Left lung (tissue), 10 donors: ENCODE measurements around the gene DHX15. TPM values are rescaled to one million over a fixed set of nuclear protein-coding genes. Genes with fewer than 3 reads are reported as not detected.
A peak's percentile ranks its signal among the peaks of the same experiment; 100 is the strongest.

ENCODE experiments used
- ATAC-seq: fragments of 200-7000 bp; cut with Tn5 transposase; one replicate; pipeline ENCODE4 v1.9.1; 2020; ENCODE audit warnings: moderate library complexity
- DNase-seq, 4 donors: peaks; one replicate each; pipeline ENCODE4 v3.0.0-alpha.2; 2013 to 2020
- H3K27ac ChIP-seq, 2 donors: fragments of 200-600 bp; sonication (generic) in 1 of 2; one replicate each; pipeline versions ENCODE4 v1.5.0 to v1.8.0; 2020 to 2021
- H3K27me3 ChIP-seq, 2 donors: fragments of 200-600 bp; sonication (generic) in 1 of 2; one replicate each; pipeline versions ENCODE4 v1.5.0 to v1.8.0; 2020 to 2021
- H3K36me3 ChIP-seq, 2 donors: fragments of 200-600 bp; sonication (generic) in 1 of 2; one replicate each; pipeline versions ENCODE4 v1.5.0 to v1.8.0; 2020 to 2021
- H3K4me1 ChIP-seq, 2 donors: fragments of 200-600 bp; one replicate each; pipeline ENCODE4 v1.8.0; 2021
- H3K4me3 ChIP-seq, 2 donors: fragments of 200-600 bp; sonication (generic) in 1 of 2; one replicate each; pipeline versions ENCODE4 v1.5.0 to v1.8.0; 2020 to 2021; ENCODE audit warnings: mild to moderate bottlenecking in 1 of 2
- H3K9me3 ChIP-seq, 2 donors: fragments of 200-600 bp; sonication (generic) in 1 of 2; one replicate each; pipeline versions ENCODE4 v1.5.0 to v1.8.0; 2020 to 2021
- CTCF ChIP-seq, 2 donors: fragments of 200-600 bp; sonication (generic) in 1 of 2; IDR thresholded peaks; one replicate each; pipeline versions ENCODE4 v1.5.0 to v1.8.0; 2021; ENCODE audit warnings: antibody characterized with exemption in 2 of 2
- intact Hi-C, 2 donors: fragments of 100-400 bp; cut with DNase I; formaldehyde crosslinking; loops; one replicate each; pipeline versions ENCODE4 v1.11.2 to v1.14.2; 2022
- polyA plus RNA-seq, 6 donors: library from polyadenylated mRNA; unstranded; fragments of 120-200 nt; gene quantifications; one replicate each; pipeline ENCODE4 v1.2.1, GENCODE V29; 2013; ENCODE audit not compliant: insufficient read length in 6 of 6
- total RNA-seq, 2 donors: library from RNA; stranded (reverse); fragmentation: NEBNext Ultra II Directional; extraction: Animal tissue kit (Norgen Biotek cat#: 25700); gene quantifications; one replicate each; pipeline ENCODE4 v1.2.1, GENCODE V29; 2021
- donor health status: DM: no; HTN: yes; CAD: no.
- donor health status: DM: no; HTN: no; CAD: no.

DHX15 gene
- total and polyA plus RNA-seq, 8 donors = 89.8 to 257 (median 218) TPM

- TF ChIP-seq CTCF (IDR thresholded peaks at IDR 0.05) = no peak
- Histone ChIP-seq H3K36me3 (no peaks in the 10 kb centered on the region), H3K27ac (no peak overlapping the region), H3K9me3 (no peaks in the 10 kb centered on the region), H3K27me3 (no peaks in the 10 kb centered on the region), H3K4me3 (no peak overlapping the region), H3K4me1 (no peaks in the 10 kb centered on the region)
- DNase-seq (peak in 1 of 4 donors; percentile 62), ATAC-seq (peak; percentile 84)
- intact Hi-C loops = no loop called here
Observed at GRCh38 chr4:24603343-24603742, 19.0 kb upstream of the DHX15 start.

- H3K36me3 ChIP-seq = no peaks in the 10 kb centered on the region
- no peak for ATAC-seq
- intact Hi-C loops = no loop called here
Observed at GRCh38 chr4:24601121-24601520, 16.8 kb upstream of the DHX15 start.

GRCh38 chr4:24599275-24599674 is 14.9 kb upstream of the DHX15 start:
- no peak overlapping the region for H3K4me3 ChIP-seq
- no peak for ATAC-seq
- no peaks in the 10 kb centered on the region for H3K9me3 ChIP-seq
- no peaks in the 10 kb centered on the region for H3K36me3 ChIP-seq
- H3K27me3 ChIP-seq = no peaks in the 10 kb centered on the region
- H3K4me1 ChIP-seq = no peaks in the 10 kb centered on the region
- H3K27ac ChIP-seq = no peak overlapping the region
- no peak for TF ChIP-seq CTCF (IDR thresholded peaks at IDR 0.05)
- peak in 1 of 4 donors; percentile 74 for DNase-seq
- intact Hi-C loops = no loop called here

More at GRCh38 chr4:24601121-24601520, 16.8 kb upstream of the DHX15 start:
- H3K9me3 ChIP-seq = no peaks in the 10 kb centered on the region
- no peak for TF ChIP-seq CTCF (IDR thresholded peaks at IDR 0.05)
- no peak overlapping the region for H3K4me3 ChIP-seq
- H3K4me1 ChIP-seq = no peaks in the 10 kb centered on the region
- H3K27ac ChIP-seq = no peak overlapping the region
- no peaks in the 10 kb centered on the region for H3K27me3 ChIP-seq
- no peak for DNase-seq

- no peaks in the 10 kb centered on the region for H3K4me1 ChIP-seq
- intact Hi-C loops = no loop called here
- ATAC-seq (peak; percentile 94), DNase-seq (peak in 3 of 4 donors; percentile 66 to 77 (median 74))
- H3K36me3 ChIP-seq = no peaks in the 10 kb centered on the region
- peak overlapping the region; percentile 76 to 81 for H3K27ac ChIP-seq
- H3K9me3 ChIP-seq = no peaks in the 10 kb centered on the region
- H3K27me3 ChIP-seq = no peaks in the 10 kb centered on the region
- no peak for TF ChIP-seq CTCF (IDR thresholded peaks at IDR 0.05)
- H3K4me3 ChIP-seq = no peak overlapping the region
Observed at GRCh38 chr4:24598025-24598424, 13.7 kb upstream of the DHX15 start.

- no peak for ATAC-seq
- Histone ChIP-seq H3K27me3 (no peaks in the 10 kb centered on the region), H3K36me3 (no peaks in the 10 kb centered on the region), H3K4me3 (no peak overlapping the region), H3K27ac (no peak overlapping the region), H3K9me3 (peaks cover 0 to 3% of the 10 kb centered on the region in 2 donors), H3K4me1 (no peaks in the 10 kb centered on the region)
- no peak for TF ChIP-seq CTCF (IDR thresholded peaks at IDR 0.05)
- DNase-seq = no peak
- intact Hi-C loops = no loop called here
Observed at GRCh38 chr4:24595659-24596058, 11.3 kb upstream of the DHX15 start.
